ENCODE measurements around the gene PRUNE2. TPM values are rescaled to one million over a fixed set of nuclear protein-coding genes. Genes with fewer than 3 reads are reported as not detected.

Gene PRUNE2
- total RNA-seq, 6 experiments from 2014 or later: 1.4 to 3.3 (median 2.1) TPM

- Histone ChIP-seq H3K4me3 (no peak overlapping the region), H3K36me3 (no peaks in the 10 kb centered on the region), H3K4me1 (no peaks in the 10 kb centered on the region), H3K27me3 (no peaks in the 10 kb centered on the region), H3K27ac (no peak overlapping the region), H3K9me3 (no peaks in the 10 kb centered on the region)
- DNase-seq (no peak), ATAC-seq (no peak)
- intact Hi-C loops (cut with DNase I): no loop called here
- TF ChIP-seq CTCF (IDR thresholded peaks at IDR 0.05): no peak
- no peak for TF ChIP-seq POLR2A (IDR thresholded peaks at IDR 0.05)
- WGBS (ENCODE audit: insufficient coverage, low coverage, low lambda C conversion rate, missing lambda C conversion rate): 83% methylated on average over 3 of the region's 3 CpGs
Measured at GRCh38 chr9:76828447-76828846, 77.5 kb downstream of the PRUNE2 start.

GRCh38 chr9:76827296-76828080, 78.4 kb downstream of the PRUNE2 start:
- Histone ChIP-seq H3K27ac (no peak overlapping the region), H3K4me3 (no peak overlapping the region), H3K36me3 (no peaks in the 10 kb centered on the region), H3K27me3 (no peaks in the 10 kb centered on the region), H3K9me3 (no peaks in the 10 kb centered on the region), H3K4me1 (no peaks in the 10 kb centered on the region)
- TF ChIP-seq POLR2A (IDR thresholded peaks at IDR 0.05) (no peak), CTCF (IDR thresholded peaks at IDR 0.05) (no peak)
- DNase-seq (no peak), ATAC-seq (no peak)
- WGBS (ENCODE audit: insufficient coverage, low coverage, low lambda C conversion rate, missing lambda C conversion rate): 34% methylated on average over 9 of the region's 9 CpGs
- intact Hi-C loops (cut with DNase I): no loop called here

- Histone ChIP-seq H3K4me3 (no peak overlapping the region), H3K27me3 (no peaks in the 10 kb centered on the region), H3K9me3 (no peaks in the 10 kb centered on the region), H3K36me3 (no peaks in the 10 kb centered on the region), H3K27ac (no peak overlapping the region), H3K4me1 (no peaks in the 10 kb centered on the region)
- WGBS (ENCODE audit: insufficient coverage, low coverage, low lambda C conversion rate, missing lambda C conversion rate): 50% methylated on average over 6 of the region's 6 CpGs
- DNase-seq: no peak
- intact Hi-C loops (cut with DNase I): no loop called here
- TF ChIP-seq POLR2A (IDR thresholded peaks at IDR 0.05): no peak
- no peak for TF ChIP-seq CTCF (IDR thresholded peaks at IDR 0.05)
- ATAC-seq: no peak
Measured at GRCh38 chr9:76820431-76820830, 85.5 kb downstream of the PRUNE2 start.

GRCh38 chr9:76818271-76818670, 87.6 kb downstream of the PRUNE2 start:
- Histone ChIP-seq H3K4me3 (no peak overlapping the region), H3K9me3 (no peaks in the 10 kb centered on the region), H3K36me3 (no peaks in the 10 kb centered on the region), H3K27ac (no peak overlapping the region), H3K27me3 (no peaks in the 10 kb centered on the region), H3K4me1 (no peaks in the 10 kb centered on the region)
- WGBS (ENCODE audit: insufficient coverage, low coverage, low lambda C conversion rate, missing lambda C conversion rate): 62% methylated on average over 4 of the region's 4 CpGs
- peak in 1 of 3 donors; percentile 31 for DNase-seq
- peak in 3 of 4 donors; percentile 33 to 91 (median 44) for ATAC-seq
- TF ChIP-seq CTCF (IDR thresholded peaks at IDR 0.05) (no peak), POLR2A (IDR thresholded peaks at IDR 0.05) (no peak)
- intact Hi-C loops (cut with DNase I): no loop called here
